ENCODE measurements around the gene APCDD1.

- no peak for TF ChIP-seq POLR2A (IDR thresholded peaks at IDR 0.05; ENCODE audit: low read length)
- TF ChIP-seq GATA1 (IDR thresholded peaks at IDR 0.05; ENCODE audit: low read depth, low read length): no peak
Measured at GRCh38 chr18:10519366-10519765, 64.9 kb downstream of the APCDD1 start.

All from erythroblast (primary cell).